Activated naive CD8-positive, alpha-beta T cell treated with anti-CD3 and anti-CD28 coated beads for 36 hours (primary cell): Measurements from ENCODE around the gene DMTF1. TPM values are rescaled to one million over a fixed set of nuclear protein-coding genes. Genes with fewer than 3 reads are reported as not detected.
A peak's percentile ranks its signal among the peaks of the same experiment; 100 is the strongest.
"Not testable (repeated sequence)": the region's sequence is repeated elsewhere in the genome, so short reads cannot be mapped to it uniquely, and the experiment has no call there.

Source experiments
- DNase-seq: peaks from one replicate; pipeline ENCODE4 v3.0.0; 2021
- H3K27ac Mint-ChIP-seq: one replicate; pipeline ENCODE4 v1.8.0; 2022; ENCODE audit warnings: mild to moderate bottlenecking, moderate library complexity, mixed read lengths
- H3K27me3 Mint-ChIP-seq: one replicate; pipeline ENCODE4 v1.8.0; 2022; ENCODE audit warnings: mild to moderate bottlenecking, mixed read lengths
- H3K36me3 Mint-ChIP-seq: one replicate; pipeline ENCODE4 v1.8.0; 2021; ENCODE audit warnings: mild to moderate bottlenecking, mixed read lengths
- H3K4me1 Mint-ChIP-seq: one replicate; pipeline ENCODE4 v1.8.0; 2021; ENCODE audit warnings: mixed read lengths
- H3K4me3 Mint-ChIP-seq: one replicate; pipeline ENCODE4 v1.8.0; 2022; ENCODE audit warnings: mild to moderate bottlenecking, moderate library complexity, mixed read lengths
- H3K9me3 Mint-ChIP-seq: one replicate; pipeline ENCODE4 v1.8.0; 2022; ENCODE audit warnings: mixed read lengths
- total RNA-seq, 2 experiments: library from RNA; stranded (reverse); gene quantifications; one replicate each; pipeline ENCODE4 v1.2.3, GENCODE V29; 2021

DMTF1 gene
- 10 to 100 TPM; 57.1 to 59.9 TPM for total RNA-seq

GRCh38 chr7:87152112-87152896, at the start of gene DMTF1:
TSS of gene DMTF1 (plus strand) at chr7:87152453. CDS start at chr7:87164942, 12,489 bp downstream.
- no peaks in the 10 kb centered on the region for H3K9me3 Mint-ChIP-seq
- peak within 1 kb of the TSS; percentile 92 for H3K4me3 Mint-ChIP-seq
- H3K27me3 Mint-ChIP-seq: no peaks in the 10 kb centered on the region
- DNase-seq: peak; percentile 88
- H3K27ac Mint-ChIP-seq: peak within 1 kb of the TSS; percentile 93
- H3K36me3 Mint-ChIP-seq: peaks cover 25% of the 10 kb centered on the region
- peaks cover 30% of the 10 kb centered on the region for H3K4me1 Mint-ChIP-seq

- Mint-ChIP-seq H3K27ac (no peak overlapping the region), H3K36me3 (no peaks in the 10 kb centered on the region), H3K27me3 (peaks cover 16% of the 10 kb centered on the region), H3K4me1 (peaks cover 2% of the 10 kb centered on the region), H3K9me3 (peaks cover 3% of the 10 kb centered on the region), H3K4me3 (no peak overlapping the region)
- no peak for DNase-seq
Observed at GRCh38 chr7:87105401-87105800, 46.9 kb upstream of the DMTF1 start.

GRCh38 chr7:87106974-87107612, 45.2 kb upstream of the DMTF1 start:
- DNase-seq: no peak
- Mint-ChIP-seq H3K36me3 (no peaks in the 10 kb centered on the region), H3K27me3 (peaks cover 16% of the 10 kb centered on the region), H3K4me1 (peaks cover 2% of the 10 kb centered on the region), H3K4me3 (no peak overlapping the region), H3K27ac (no peak overlapping the region), H3K9me3 (peaks cover 3% of the 10 kb centered on the region)

GRCh38 chr7:87107949-87108776, 44.1 kb upstream of the DMTF1 start:
- H3K27me3 Mint-ChIP-seq: peaks cover 16% of the 10 kb centered on the region
- no peak for DNase-seq
- H3K4me1 Mint-ChIP-seq: peaks cover 2% of the 10 kb centered on the region
- no peaks in the 10 kb centered on the region for H3K36me3 Mint-ChIP-seq
- peaks cover 5% of the 10 kb centered on the region for H3K9me3 Mint-ChIP-seq
- H3K4me3 Mint-ChIP-seq: no peak overlapping the region
- H3K27ac Mint-ChIP-seq: no peak overlapping the region

GRCh38 chr7:87110778-87111177, 41.5 kb upstream of the DMTF1 start:
- Mint-ChIP-seq H3K36me3 (no peaks in the 10 kb centered on the region), H3K4me1 (peaks cover 2% of the 10 kb centered on the region), H3K27ac (no peak overlapping the region), H3K4me3 (no peak overlapping the region), H3K9me3 (peaks cover 8% of the 10 kb centered on the region), H3K27me3 (peaks cover 16% of the 10 kb centered on the region)
- no peak for DNase-seq

- H3K36me3 Mint-ChIP-seq: no peaks in the 10 kb centered on the region
- H3K27ac Mint-ChIP-seq: no peak overlapping the region
- peaks cover 16% of the 10 kb centered on the region for H3K27me3 Mint-ChIP-seq
- H3K4me1 Mint-ChIP-seq: peaks cover 2% of the 10 kb centered on the region
- DNase-seq: no peak
- peaks cover 8% of the 10 kb centered on the region for H3K9me3 Mint-ChIP-seq
- no peak overlapping the region for H3K4me3 Mint-ChIP-seq
Observed at GRCh38 chr7:87111877-87112276, 40.4 kb upstream of the DMTF1 start.

- DNase-seq: no peak
- Mint-ChIP-seq H3K36me3 (no peaks in the 10 kb centered on the region), H3K4me3 (no peak overlapping the region), H3K27me3 (peaks cover 11% of the 10 kb centered on the region), H3K27ac (no peak overlapping the region), H3K9me3 (peaks cover 8% of the 10 kb centered on the region), H3K4me1 (peaks cover 2% of the 10 kb centered on the region)
Observed at GRCh38 chr7:87113077-87113476, 39.2 kb upstream of the DMTF1 start.

GRCh38 chr7:87113904-87114303, 38.3 kb upstream of the DMTF1 start:
- H3K27me3 Mint-ChIP-seq, H3K4me3 Mint-ChIP-seq, H3K27ac Mint-ChIP-seq, H3K36me3 Mint-ChIP-seq, H3K4me1 Mint-ChIP-seq, H3K9me3 Mint-ChIP-seq, DNase-seq: not testable (repeated sequence)

GRCh38 chr7:87115772-87116171, 36.5 kb upstream of the DMTF1 start:
- not testable (repeated sequence) for DNase-seq, H3K27ac Mint-ChIP-seq, H3K4me1 Mint-ChIP-seq, H3K27me3 Mint-ChIP-seq, H3K4me3 Mint-ChIP-seq, H3K36me3 Mint-ChIP-seq, H3K9me3 Mint-ChIP-seq

GRCh38 chr7:87116315-87116714, 35.9 kb upstream of the DMTF1 start:
- Mint-ChIP-seq H3K27ac (no peak overlapping the region), H3K4me1 (no peaks in the 10 kb centered on the region), H3K36me3 (no peaks in the 10 kb centered on the region), H3K9me3 (peaks cover 8% of the 10 kb centered on the region), H3K27me3 (no peaks in the 10 kb centered on the region), H3K4me3 (no peak overlapping the region)
- no peak for DNase-seq

GRCh38 chr7:87119581-87119980, 32.7 kb upstream of the DMTF1 start:
- H3K4me1 Mint-ChIP-seq: no peaks in the 10 kb centered on the region
- H3K9me3 Mint-ChIP-seq: no peaks in the 10 kb centered on the region
- no peak overlapping the region for H3K4me3 Mint-ChIP-seq
- H3K27ac Mint-ChIP-seq: no peak overlapping the region
- no peaks in the 10 kb centered on the region for H3K27me3 Mint-ChIP-seq
- DNase-seq: no peak
- H3K36me3 Mint-ChIP-seq: no peaks in the 10 kb centered on the region

GRCh38 chr7:87123105-87123504, 29.1 kb upstream of the DMTF1 start:
- H3K9me3 Mint-ChIP-seq: no peaks in the 10 kb centered on the region

GRCh38 chr7:87127019-87127418, 25.2 kb upstream of the DMTF1 start:
- H3K27ac Mint-ChIP-seq: no peak overlapping the region
- no peak for DNase-seq
- H3K36me3 Mint-ChIP-seq: no peaks in the 10 kb centered on the region
- H3K4me3 Mint-ChIP-seq: no peak overlapping the region
- no peaks in the 10 kb centered on the region for H3K27me3 Mint-ChIP-seq
- no peaks in the 10 kb centered on the region for H3K4me1 Mint-ChIP-seq
- H3K9me3 Mint-ChIP-seq: no peaks in the 10 kb centered on the region

More at GRCh38 chr7:87123105-87123504, 29.1 kb upstream of the DMTF1 start:
- Mint-ChIP-seq H3K4me1 (no peaks in the 10 kb centered on the region), H3K36me3 (no peaks in the 10 kb centered on the region), H3K4me3 (no peak overlapping the region), H3K27me3 (no peaks in the 10 kb centered on the region), H3K27ac (no peak overlapping the region)
- no peak for DNase-seq

GRCh38 chr7:87128861-87129267, 23.4 kb upstream of the DMTF1 start:
- Mint-ChIP-seq H3K9me3 (no peaks in the 10 kb centered on the region), H3K27ac (no peak overlapping the region), H3K27me3 (peaks cover 6% of the 10 kb centered on the region), H3K36me3 (no peaks in the 10 kb centered on the region), H3K4me3 (no peak overlapping the region), H3K4me1 (peaks cover 1% of the 10 kb centered on the region)
- DNase-seq: no peak

- Mint-ChIP-seq H3K27ac (no peak overlapping the region), H3K4me1 (peaks cover 5% of the 10 kb centered on the region), H3K9me3 (no peaks in the 10 kb centered on the region), H3K27me3 (peaks cover 11% of the 10 kb centered on the region), H3K4me3 (no peak overlapping the region), H3K36me3 (no peaks in the 10 kb centered on the region)
- DNase-seq: no peak
Observed at GRCh38 chr7:87129332-87129731, 22.9 kb upstream of the DMTF1 start.
